GM12892 (cell line): Measurements from ENCODE around the gene FAM193A.

Experiments used
- POLR2A ChIP-seq: IDR thresholded peaks from 2 replicates; pipeline ENCODE4 v1.6.1; 2011; ENCODE audit warnings: low read depth, low read length, control low read depth
- TAF1 ChIP-seq: IDR thresholded peaks from 2 replicates; pipeline ENCODE4 v1.6.1; 2011; ENCODE audit warnings: low read depth, mild to moderate bottlenecking, control low read depth, low read length, borderline replicate concordance

DNA sequence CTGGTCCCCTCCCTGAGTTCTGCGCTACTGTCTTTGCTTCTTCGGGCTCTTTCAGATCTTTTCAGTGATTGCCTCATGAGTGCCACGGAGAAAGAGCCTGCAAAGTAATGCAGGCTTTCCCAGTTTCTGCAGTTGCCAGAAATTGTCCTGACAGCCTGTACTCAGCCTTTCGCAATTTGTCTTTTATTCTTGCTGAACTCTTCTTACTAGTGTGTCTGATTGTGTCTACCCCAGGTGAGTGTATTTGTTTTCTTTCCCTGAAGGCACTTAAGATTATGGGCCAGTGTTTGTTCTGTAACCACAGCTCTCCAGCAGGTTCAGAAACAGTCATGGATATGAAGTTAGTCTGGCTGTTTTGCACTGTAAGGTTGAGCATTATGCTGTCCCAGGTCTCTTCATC is 47.1 kb downstream of the FAM193A start:
- TF ChIP-seq TAF1 (no peak), POLR2A (no peak)
